ENCODE measurements around the gene C1orf210.

The C1orf210 gene

GRCh38 chr1:43285269-43285990 lies at the start of gene C1orf210:
C1orf210 (minus strand) TSS chr1:43285581; CDS start chr1:43283270, 2,311 bp downstream.
- no peak for DNase-seq

GRCh38 chr1:43334453-43335205 lies 49.2 kb upstream of the C1orf210 start:
- DNase-seq, result no peak

- no peak for DNase-seq
These were observed 46.3 kb upstream of the C1orf210 start for GRCh38 chr1:43331688-43332087.

- peak; percentile 88 to 94 for DNase-seq
These were observed 44.8 kb upstream of the C1orf210 start for GRCh38 chr1:43329995-43330751.

GRCh38 chr1:43327549-43328292 lies 42.3 kb upstream of the C1orf210 start:
- no peak for DNase-seq

- DNase-seq, result no peak
These were observed 40.0 kb upstream of the C1orf210 start for GRCh38 chr1:43325381-43325780.

GRCh38 chr1:43324810-43325209 lies 39.4 kb upstream of the C1orf210 start:
- DNase-seq, result no peak

- no peak for DNase-seq
These were observed 37.1 kb upstream of the C1orf210 start for GRCh38 chr1:43322506-43322905.

GRCh38 chr1:43321331-43321891 lies 36.0 kb upstream of the C1orf210 start:
- no peak for DNase-seq

- no peak for DNase-seq
These were observed 34.4 kb upstream of the C1orf210 start for GRCh38 chr1:43319766-43320165.

GRCh38 chr1:43319288-43319687 lies 33.9 kb upstream of the C1orf210 start:
- no peak for DNase-seq

- no peak for DNase-seq
These were observed 33.5 kb upstream of the C1orf210 start for GRCh38 chr1:43318831-43319230.

GRCh38 chr1:43317817-43318471 lies 32.6 kb upstream of the C1orf210 start:
- DNase-seq, result peak in 1 of 2 donors; percentile 60

- no peak for DNase-seq
These were observed 31.5 kb upstream of the C1orf210 start for GRCh38 chr1:43316738-43317520.

GRCh38 chr1:43315963-43316737 lies 30.8 kb upstream of the C1orf210 start:
- peak in 1 of 2 donors; percentile 23 for DNase-seq

GRCh38 chr1:43315481-43315880 lies 30.1 kb upstream of the C1orf210 start:
- no peak for DNase-seq

- no peak for DNase-seq
These were observed 28.9 kb upstream of the C1orf210 start for GRCh38 chr1:43314233-43314632.

GRCh38 chr1:43313771-43314170 lies 28.4 kb upstream of the C1orf210 start:
- DNase-seq, result no peak

GRCh38 chr1:43312663-43313515 lies 27.5 kb upstream of the C1orf210 start:
- DNase-seq, result peak; percentile 29 to 51

Data from inflammatory macrophage treated with lipopolysaccharide for 1 hour (primary cell).